HepG2 (cell line): ENCODE measurements around the gene CAPN10. TPM values are rescaled to one million over a fixed set of nuclear protein-coding genes. Genes with fewer than 3 reads are reported as not detected.

ENCODE experiments used
- ATAC-seq: fragments of 200-7000 bp; cut with Tn5 transposase; 3 replicates; pipeline ENCODE4 v1.9.1; 2020; ENCODE audit warnings: mild to moderate bottlenecking, moderate library complexity
- BruUV-seq: library from RNA; stranded (reverse); fragments of 400-500 nt; replicated peaks from 2 replicates; lab custom pipeline; 2021; lab: Mats Ljungman, UMichigan
- CTCF ChIA-PET: fragments of 300-600 bp; formaldehyde crosslinking; extraction: SDS; loops from one replicate; lab custom pipeline; 2021; ENCODE audit warnings: low total read pairs, inconsistent platforms, low intra/inter-chr PET ratio; lab: Yijun Ruan, JAX
- POLR2A ChIA-PET: fragments of 350-600 bp; sonication (Branson Sonifier 250); formaldehyde crosslinking; loops from one replicate; lab custom pipeline; 2020; ENCODE audit warnings: antibody characterized with exemption, inconsistent platforms; lab: Yijun Ruan, JAX
- DNase-seq: peaks from one replicate; pipeline ENCODE4 v3.0.0-alpha.2; 2015; ENCODE audit warnings: low spot score
- FAIRE-seq: peaks from 3 replicates; lab custom pipeline; 2011; peaks lifted over from hg19 to GRCh38; lab: Jason Lieb, UNC
- H2AFZ ChIP-seq: one replicate; pipeline ENCODE4 v1.6.1; 2011; ENCODE audit warnings: low read length, inconsistent platforms
- H3K27ac ChIP-seq: fragments of 300-600 bp; 3 replicates; pipeline ENCODE4 v1.8.0; 2011; ENCODE audit warnings: mixed run types, mild to moderate bottlenecking, mixed read lengths, low read length, inconsistent platforms; ENCODE audit not compliant: insufficient read depth; ENCODE audit errors: extremely low read length
- H3K27me3 ChIP-seq, 2 experiments: fragments of 200-600 bp in 1 of 2; 2 replicates in 1 of 2; 3 replicates in 1 of 2; pipeline versions ENCODE4 v1.6.0 to v1.8.0; 2011; ENCODE audit warnings: low read length in 2 of 2, mild to moderate bottlenecking in 2 of 2, moderate library complexity in 2 of 2, inconsistent platforms in 1 of 2; ENCODE audit not compliant: insufficient read depth in 2 of 2, control insufficient read depth in 1 of 2
- H3K36me3 ChIP-seq, 2 experiments: fragments of 200-600 bp in 1 of 2; replicated peaks in 1 of 2; 2 replicates in 1 of 2; 3 replicates in 1 of 2; pipeline versions ENCODE4 v1.5.1 to v1.8.0; 2011; ENCODE audit warnings: low read length in 2 of 2, inconsistent platforms in 1 of 2; ENCODE audit not compliant: insufficient read depth in 2 of 2, control insufficient read depth in 1 of 2
- H3K4me1 ChIP-seq: 2 replicates; pipeline ENCODE4 v1.5.1; 2012; ENCODE audit warnings: low read length, inconsistent platforms; ENCODE audit not compliant: insufficient read depth
- H3K4me2 ChIP-seq: 2 replicates; pipeline ENCODE4 v1.6.0; 2011; ENCODE audit warnings: low read depth, low read length, inconsistent platforms
- H3K4me3 ChIP-seq, 3 experiments: fragments of 200-600 bp in 1 of 3; sonication (generic), shearing (Covaris generic) in 1 of 3; replicated peaks in 1 of 3; 2 replicates each; pipeline ENCODE4 v1.5.1; 2011 to 2016; ENCODE audit warnings: low read length in 3 of 3, inconsistent platforms in 2 of 3, low read depth in 2 of 3, mild to moderate bottlenecking in 2 of 3, control low read depth in 1 of 3, mixed read lengths in 1 of 3; ENCODE audit not compliant: insufficient read depth in 1 of 3
- H3K79me2 ChIP-seq: one replicate; pipeline ENCODE4 v1.6.1; 2011; ENCODE audit warnings: low read length, inconsistent platforms; ENCODE audit not compliant: insufficient read depth
- H3K9ac ChIP-seq: 2 replicates; pipeline ENCODE4 v1.6.0; 2011; ENCODE audit warnings: mild to moderate bottlenecking, low read depth, low read length, inconsistent platforms; ENCODE audit not compliant: insufficient read depth
- H3K9me3 ChIP-seq: 2 replicates; pipeline ENCODE4 v1.5.1; 2012; ENCODE audit warnings: mild to moderate bottlenecking, low read length
- H4K20me1 ChIP-seq: 2 replicates; pipeline ENCODE4 v1.6.0; 2011; ENCODE audit warnings: inconsistent platforms, mild to moderate bottlenecking, low read length, moderate library complexity; ENCODE audit not compliant: insufficient read depth
- AKAP8 ChIP-seq: sonication (generic); formaldehyde crosslinking; IDR thresholded peaks from 2 replicates; pipeline ENCODE4 v1.5.1; 2020; ENCODE audit warnings: mild to moderate bottlenecking, missing genetic modification reagents
- ARNTL ChIP-seq: sonication (generic); formaldehyde crosslinking; IDR thresholded peaks from 2 replicates; pipeline ENCODE4 v1.4.0; 2020; ENCODE audit warnings: mild to moderate bottlenecking, missing genetic modification reagents
- NFATC3 ChIP-seq: sonication (generic); formaldehyde crosslinking; IDR thresholded peaks from 2 replicates; pipeline ENCODE4 v1.5.1; 2020; ENCODE audit warnings: mild to moderate bottlenecking, missing genetic modification reagents
- RBM22 ChIP-seq: fragments of 200-400 bp; formaldehyde crosslinking; optimal IDR thresholded peaks from 2 replicates; pipeline ENCODE3; 2017; ENCODE audit warnings: mild to moderate bottlenecking, low read length, moderate library complexity
- RELA ChIP-seq: sonication (generic); formaldehyde crosslinking; IDR thresholded peaks from 2 replicates; pipeline ENCODE4 v1.4.0; 2020; ENCODE audit warnings: missing genetic modification reagents
- SNAPC2 ChIP-seq: sonication (generic); formaldehyde crosslinking; IDR thresholded peaks from 2 replicates; pipeline ENCODE4 v1.8.1; 2022; ENCODE audit warnings: mild to moderate bottlenecking, missing genetic modification reagents
- STAT5B ChIP-seq: sonication (generic); formaldehyde crosslinking; IDR thresholded peaks from 2 replicates; pipeline ENCODE4 v1.4.0; 2020; ENCODE audit warnings: missing genetic modification reagents
- TIGD3 ChIP-seq: sonication (generic); formaldehyde crosslinking; IDR thresholded peaks from 2 replicates; pipeline ENCODE4 v1.5.1; 2020; ENCODE audit warnings: mild to moderate bottlenecking, missing genetic modification reagents, borderline replicate concordance
- ZBTB40 ChIP-seq, 2 experiments: fragments of 450-650 bp in 1 of 2; sonication (generic) in 1 of 2; formaldehyde crosslinking in 1 of 2; IDR thresholded peaks; 2 replicates each; pipeline versions ENCODE4 v1.6.1 to v1.8.0; 2016 to 2022; ENCODE audit warnings: antibody characterized with exemption in 1 of 2, mild to moderate bottlenecking in 1 of 2, missing genetic modification reagents in 1 of 2
- ZNF274 ChIP-seq: sonication (generic); formaldehyde crosslinking; IDR thresholded peaks from 2 replicates; pipeline ENCODE4 v1.5.1; 2020; ENCODE audit warnings: mild to moderate bottlenecking, missing genetic modification reagents
- WGBS: methylation state at CpG from one replicate; pipeline ENCODE4 v1.1.6; 2017; ENCODE audit warnings: low lambda C conversion rate; 5-methylcytosine and 5-hydroxymethylcytosine counted together
- in situ Hi-C: cut with HindIII; loops from 2 replicates; pipeline ENCODE4 v1.10.0; 2017; ENCODE audit warnings: low pct_unique_long_range_greater_than_20kb; ENCODE audit not compliant: extremely low pct_ligation_motif_present
- intact Hi-C: fragments of 100-400 bp; cut with micrococcal nuclease; formaldehyde crosslinking; loops from one replicate; pipeline ENCODE4 v1.10.0; 2022; ENCODE audit not compliant: unreplicated experiment
- polyA plus RNA-seq, 8 experiments: library from polyadenylated mRNA; depleted of rRNA in 3 of 8; stranded (reverse) in 7 of 8; unstranded in 1 of 8; fragments of >200 nt; fragmentation: Illumina TruSeq in 4 of 8; extraction: Trizol in 4 of 8; gene quantifications; 2 replicates each; pipeline versions ENCODE4 v1.2.1 to v1.2.3, GENCODE V29; 2011 to 2016; ENCODE audit warnings: low read depth in 4 of 8, missing spikeins in 1 of 8, mixed read lengths in 1 of 8; ENCODE audit not compliant: insufficient read depth in 1 of 8
- total RNA-seq, 5 experiments: library from RNA; depleted of rRNA; stranded (reverse); fragments of >200 nt; fragmentation: Illumina TruSeq; extraction: Trizol; gene quantifications; 2 replicates each; pipeline ENCODE4 v1.2.3, GENCODE V29; 2016; ENCODE audit warnings: low read depth in 1 of 5

CAPN10 gene
- total and polyA plus RNA-seq, 2 of the 13 experiments (the other 11 are each of a cell fraction or from before 2014, with no cell fraction given), result 27.6 to 32.4 TPM

GRCh38 chr2:240564561-240565332, 21.8 kb upstream of the CAPN10 start:
- no peak for DNase-seq
- in situ Hi-C loops (loop anchor here (25.0 kb wide), 1 partner anchor 648 kb away; no protein-coding TSS in a partner anchor), intact Hi-C loops (loop anchor here (5.0 kb wide), 1 partner anchor 268 kb away; no protein-coding TSS in a partner anchor)
- ATAC-seq, result no peak
- H3K27me3 ChIP-seq, result no peaks in the 10 kb centered on the region; a peak in 1 of 5 replicates
- CTCF ChIA-PET, result interaction anchor here (1.2 kb wide), 1 partner anchor 15 kb away, joined by 4 read pairs; no protein-coding TSS in a partner anchor
- peak overlapping the region; percentile 83; the same call in 1 of the 2 replicates for H3K9ac ChIP-seq
- FAIRE-seq, result peak; percentile 49
- peak overlapping the region; percentile 100 for H3K4me2 ChIP-seq
- H3K9me3 ChIP-seq, result no peaks in the 10 kb centered on the region
- H3K4me3 ChIP-seq, result peak overlapping the region in 1 of 3 experiments; percentile 89; a peak in 2 of 6 replicates
- POLR2A ChIA-PET, result interaction anchor here (1.1 to 7.2 kb wide), 10 partner anchors 8 to 309 kb away, joined by 3 to 149 read pairs (median 8); partner anchors contain the start of genes ANKMY1 and CAPN10
- no peak overlapping the region for H2AFZ ChIP-seq
- H3K4me1 ChIP-seq, result peaks cover 47% of the 10 kb centered on the region
- peaks cover 24% of the 10 kb centered on the region for H3K79me2 ChIP-seq
- H3K27ac ChIP-seq, result peak overlapping the region; percentile 71
- BruUV-seq, result no TSS peak
- peaks cover 0 to 7% of the 10 kb centered on the region in 2 experiments; a peak in 2 of 5 replicates for H3K36me3 ChIP-seq
- WGBS, result 77% methylated on average over 10 of the region's 10 CpGs
- H4K20me1 ChIP-seq, result no peaks in the 10 kb centered on the region; the same call in 1 of the 2 replicates
- peak; percentile 91 for TF ChIP-seq RBM22
- TF ChIP-seq ZBTB40 (IDR thresholded peaks at IDR 0.05), result no peak
- no peak for TF ChIP-seq ZBTB40 (CRISPR knock-in tag; IDR thresholded peaks at IDR 0.05)
- TF ChIP-seq SNAPC2 (CRISPR knock-in tag), result no peak
- peak; percentile 66; the same call in 1 of the 2 replicates for TF ChIP-seq ZNF274 (CRISPR knock-in tag)
- no peak for TF ChIP-seq ARNTL (CRISPR knock-in tag)
- peak; percentile 70; the same call in 1 of the 2 replicates for TF ChIP-seq AKAP8 (CRISPR knock-in tag)
- no peak for TF ChIP-seq RELA
- no peak for TF ChIP-seq STAT5B (CRISPR knock-in tag)
- 0 out of 2 replicates have a peak, but pooled peaks have one; percentile 61 for TF ChIP-seq NFATC3
- no peak for TF ChIP-seq TIGD3 (CRISPR knock-in tag)
